ENCODE data around the gene CRHR1.

The CRHR1 gene

DNA sequence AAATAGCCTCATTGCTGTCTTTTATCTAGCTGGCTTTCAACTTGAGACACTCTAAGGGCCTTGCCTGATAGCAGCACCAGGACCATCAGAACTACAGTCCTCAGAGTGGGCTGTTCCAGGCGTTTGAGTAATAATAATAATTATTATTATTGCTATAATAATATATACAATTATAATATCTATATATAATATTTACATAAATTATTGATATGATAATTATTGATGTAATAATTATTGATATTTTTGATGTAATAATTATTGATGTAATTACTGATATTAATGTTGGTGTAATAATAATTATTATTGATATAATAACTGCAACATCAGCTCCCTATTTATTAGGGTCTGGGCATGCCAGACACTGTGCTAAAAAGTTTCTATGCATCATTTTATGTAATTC, 25.6 kb upstream of the CRHR1 start:
- DNase-seq (ENCODE audit: low read depth in 2 of 2) = no peak

GRCh38 chr17:45759761-45760160, 24.4 kb upstream of the CRHR1 start:
- no peak for DNase-seq (ENCODE audit: low read depth in 2 of 2)

DNA sequence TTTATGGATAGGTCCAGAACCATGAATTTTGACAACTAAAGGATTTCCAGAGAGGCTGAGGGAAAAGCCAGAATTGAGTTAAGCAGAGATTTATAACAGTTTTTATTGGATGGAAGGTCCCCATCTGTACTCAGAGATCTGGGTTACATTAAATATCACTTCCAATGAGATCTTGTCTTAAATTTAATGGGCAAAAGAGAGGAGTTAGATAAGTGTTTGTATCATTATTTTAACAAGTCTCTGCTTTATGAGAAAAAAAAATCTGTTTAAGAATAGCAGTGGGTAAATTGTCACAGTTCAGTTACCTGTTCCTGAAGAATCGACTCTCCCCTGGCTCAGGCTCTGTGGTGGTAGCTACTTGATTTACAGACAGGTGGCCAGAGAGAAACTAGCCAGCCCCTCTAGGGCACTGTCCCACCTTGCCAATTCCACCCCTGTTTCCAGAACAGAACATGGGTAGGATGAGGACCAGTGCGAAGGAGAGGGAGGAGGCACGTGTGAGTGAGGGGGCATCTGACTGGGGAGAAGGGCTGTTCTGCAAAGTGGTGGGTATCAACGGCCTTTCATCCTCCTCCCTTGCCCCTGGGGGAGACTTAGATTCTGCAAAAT, 22.1 kb upstream of the CRHR1 start:
- DNase-seq (ENCODE audit: low read depth in 2 of 2) = no peak

- DNase-seq (ENCODE audit: low read depth in 2 of 2) = no peak
These were observed 20.9 kb upstream of the CRHR1 start for GRCh38 chr17:45763182-45763581.

DNA sequence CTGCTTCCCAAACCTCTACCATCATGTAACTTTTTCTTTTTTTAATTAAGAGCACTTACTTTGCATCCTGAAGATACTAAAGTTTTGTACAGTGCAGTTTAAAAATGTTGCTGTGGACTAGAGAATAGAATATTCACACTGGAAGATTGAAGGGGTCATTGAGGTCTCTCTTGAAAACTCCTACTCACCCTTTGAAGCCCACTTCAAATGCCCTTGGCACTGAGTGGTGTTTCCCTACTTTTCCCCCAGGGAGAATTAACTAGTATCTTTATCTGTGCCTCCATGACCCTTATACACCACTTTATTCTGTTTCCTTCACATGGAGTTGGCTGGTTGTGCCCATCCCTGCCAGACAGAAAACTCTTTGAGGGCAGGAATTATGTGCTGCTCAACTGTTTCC, 19.6 kb upstream of the CRHR1 start:
- DNase-seq (ENCODE audit: low read depth in 2 of 2) = no peak

DNA sequence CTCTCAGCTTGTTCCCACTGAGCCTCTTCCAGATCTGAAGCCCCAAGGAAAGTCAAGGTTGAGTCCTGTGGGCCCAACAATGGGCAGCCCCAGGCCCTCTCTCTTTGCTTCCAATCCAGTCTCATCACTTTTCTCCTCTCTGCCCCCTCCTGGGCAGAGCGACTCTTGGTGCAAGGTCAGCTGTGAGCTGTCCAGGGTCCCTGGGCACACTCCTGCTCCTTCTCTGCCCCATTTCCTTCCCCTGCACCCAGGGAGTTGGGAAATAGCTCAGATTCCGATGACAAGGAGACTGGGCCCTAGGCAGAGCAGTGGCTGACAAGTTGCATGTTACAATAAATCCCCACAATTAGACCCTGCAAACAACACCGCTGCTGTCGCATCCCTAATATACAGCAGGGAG, 16.1 kb upstream of the CRHR1 start:
- no peak for DNase-seq (ENCODE audit: low read depth in 2 of 2)

DNA sequence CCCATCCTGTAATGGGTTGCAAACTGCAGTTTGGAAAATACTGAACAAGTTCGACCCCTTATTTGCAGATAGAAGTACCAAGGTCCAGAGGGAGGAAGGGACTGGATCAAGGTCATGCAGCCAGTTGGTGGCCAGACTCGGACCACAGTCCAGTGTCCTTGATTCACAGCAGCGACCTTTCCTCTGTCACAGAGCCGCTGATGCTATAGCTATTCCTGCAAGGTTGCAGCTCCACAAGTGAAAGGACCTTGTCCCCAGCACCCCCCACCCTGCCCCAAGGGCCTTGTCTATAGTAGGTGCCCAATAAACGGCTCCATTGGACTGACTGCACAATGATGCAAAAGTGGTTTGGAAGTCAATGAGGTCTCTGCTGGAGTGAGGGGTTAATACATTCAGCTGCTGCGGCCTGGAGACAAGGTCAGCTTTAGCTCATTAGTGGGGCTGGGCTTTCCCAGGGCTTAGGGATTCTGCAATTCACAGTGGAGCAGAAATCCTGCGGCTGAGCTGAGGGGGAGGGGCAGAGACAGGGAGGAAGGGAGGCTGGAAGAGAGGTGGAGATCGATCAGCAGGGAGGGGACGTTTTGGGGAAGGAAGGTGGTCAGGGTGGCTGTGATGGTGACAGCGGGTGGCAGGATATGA, 13.4 kb upstream of the CRHR1 start:
- no peak for DNase-seq (ENCODE audit: low read depth in 2 of 2)

DNA sequence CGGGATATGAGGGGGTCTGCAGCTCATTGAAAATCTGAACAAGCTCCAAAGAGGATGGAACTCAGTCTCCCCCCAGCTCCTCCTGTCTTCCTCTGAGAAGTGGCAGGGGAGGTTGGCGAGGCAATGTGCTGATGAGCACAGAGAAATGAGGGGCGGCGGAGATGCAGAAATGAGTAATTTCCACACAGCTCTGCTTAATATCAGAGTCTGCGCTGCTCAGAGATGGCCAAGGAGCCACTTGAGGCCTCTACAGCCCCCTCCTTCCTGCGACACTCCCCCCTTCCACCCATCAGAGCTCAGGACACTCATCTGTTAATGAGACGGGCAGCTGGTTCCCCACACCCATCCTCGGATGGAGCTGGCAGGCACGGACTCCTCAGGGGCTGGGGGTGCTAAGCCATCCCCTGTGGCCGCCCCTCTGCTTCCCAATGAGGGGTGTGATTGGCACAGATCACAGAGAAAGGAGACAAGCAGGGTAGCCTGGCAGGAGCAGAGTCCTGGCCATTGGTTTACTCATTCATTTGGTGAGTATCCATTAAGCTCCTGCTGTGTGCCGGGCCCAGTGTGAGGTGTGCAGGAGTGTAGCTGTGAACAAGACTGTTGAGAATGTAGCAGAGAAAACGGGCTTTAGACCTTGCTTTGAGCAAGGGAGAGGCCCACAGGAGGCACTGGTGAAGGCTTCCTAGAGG, 12.7 kb upstream of the CRHR1 start:
- no peak for DNase-seq (ENCODE audit: low read depth in 2 of 2)

GRCh38 chr17:45775148-45775547, 9.0 kb upstream of the CRHR1 start:
- DNase-seq (ENCODE audit: low read depth in 2 of 2) = no peak

GRCh38 chr17:45775576-45776011, 8.5 kb upstream of the CRHR1 start:
- DNase-seq (ENCODE audit: low read depth in 2 of 2) = no peak

DNA sequence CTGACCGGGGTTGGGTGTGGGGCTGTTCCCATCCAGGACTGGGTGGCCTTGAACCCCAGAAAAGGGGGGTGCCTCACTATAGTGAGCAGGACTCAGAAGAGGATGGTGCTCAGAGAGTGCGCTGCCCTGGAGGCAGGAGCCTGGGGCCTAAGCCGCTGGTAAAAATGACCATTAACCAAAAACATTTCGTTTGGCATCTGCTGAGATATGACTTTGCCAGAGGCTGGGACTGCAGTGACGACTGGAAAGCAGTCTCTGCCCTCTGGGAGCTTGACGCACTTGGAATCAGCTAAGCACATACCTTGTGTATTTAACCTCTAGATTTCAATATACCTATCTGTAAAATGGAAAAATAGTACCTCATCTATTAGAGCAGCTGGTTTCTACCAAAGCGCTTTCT, 7.2 kb upstream of the CRHR1 start:
- DNase-seq (ENCODE audit: low read depth in 2 of 2) = no peak

DNA sequence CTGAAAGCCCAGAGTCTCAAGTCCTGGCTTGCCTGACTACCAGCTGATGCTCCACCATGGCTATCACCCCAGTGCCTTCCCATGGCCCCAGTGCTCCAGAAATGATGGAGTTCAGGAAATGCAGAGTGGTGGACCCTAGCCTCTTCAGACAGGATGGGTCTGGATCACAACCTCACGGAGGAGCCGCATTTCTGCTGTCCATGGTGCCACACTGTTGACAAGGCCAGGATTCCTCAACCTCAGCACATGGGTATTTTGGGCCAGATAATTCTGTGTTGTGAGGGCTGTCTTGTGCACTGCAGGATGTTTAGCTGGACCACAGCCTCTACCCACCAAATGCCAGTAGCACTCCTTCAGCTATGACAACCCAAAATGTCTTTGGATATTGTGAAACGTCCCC, 6.7 kb upstream of the CRHR1 start:
- DNase-seq (ENCODE audit: low read depth in 2 of 2) = no peak

- no peak for DNase-seq (ENCODE audit: low read depth in 2 of 2)
These were observed 3.2 kb upstream of the CRHR1 start for GRCh38 chr17:45780921-45781320.

- DNase-seq (ENCODE audit: low read depth in 2 of 2) = peak; percentile 25 to 34
These were observed 1.1 kb upstream of the CRHR1 start for GRCh38 chr17:45782889-45783592.

- DNase-seq (ENCODE audit: low read depth in 2 of 2) = no peak
These were observed 377 bp upstream of the CRHR1 start for GRCh38 chr17:45783593-45784292.

DNA sequence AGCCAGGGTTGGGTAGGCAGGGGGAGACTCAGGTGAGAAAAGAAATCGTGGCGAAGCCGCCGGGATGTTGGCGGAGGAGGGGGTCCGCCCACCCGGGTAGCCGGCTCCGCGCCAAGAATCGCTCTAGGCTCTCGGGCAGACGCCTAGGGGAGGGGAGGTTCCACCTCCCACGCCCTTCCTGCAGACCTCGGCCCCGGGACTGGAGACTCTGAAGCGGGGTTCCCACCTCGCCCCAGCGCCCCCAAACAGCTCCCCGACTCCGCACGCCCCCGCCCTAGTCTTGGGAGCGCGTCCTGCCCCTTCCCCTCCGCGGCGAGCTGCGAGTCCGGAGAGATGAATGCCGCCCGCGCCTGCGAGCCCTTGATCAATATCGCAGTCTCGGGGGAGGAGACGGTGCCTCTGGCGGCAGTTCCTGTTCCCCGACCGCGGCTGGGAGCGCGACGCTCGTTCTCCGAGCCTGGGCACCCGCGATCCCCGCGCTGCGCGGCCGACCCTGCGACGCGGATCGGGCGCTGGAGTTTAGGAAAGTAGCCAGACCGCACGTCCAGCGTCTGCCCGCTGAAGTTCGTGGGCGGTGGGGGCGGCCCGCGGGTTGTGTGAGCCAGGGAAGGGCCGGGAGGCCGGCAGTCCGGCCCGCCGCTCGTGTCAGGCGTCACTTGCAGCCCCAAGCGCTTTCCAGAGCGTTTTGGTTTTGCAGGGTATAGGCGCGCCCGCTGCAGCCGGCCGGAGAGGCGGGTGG, 790 bp downstream of the CRHR1 start:
- DNase-seq (ENCODE audit: low read depth in 2 of 2) = peak in 1 of 2 donors; percentile 20

DNA sequence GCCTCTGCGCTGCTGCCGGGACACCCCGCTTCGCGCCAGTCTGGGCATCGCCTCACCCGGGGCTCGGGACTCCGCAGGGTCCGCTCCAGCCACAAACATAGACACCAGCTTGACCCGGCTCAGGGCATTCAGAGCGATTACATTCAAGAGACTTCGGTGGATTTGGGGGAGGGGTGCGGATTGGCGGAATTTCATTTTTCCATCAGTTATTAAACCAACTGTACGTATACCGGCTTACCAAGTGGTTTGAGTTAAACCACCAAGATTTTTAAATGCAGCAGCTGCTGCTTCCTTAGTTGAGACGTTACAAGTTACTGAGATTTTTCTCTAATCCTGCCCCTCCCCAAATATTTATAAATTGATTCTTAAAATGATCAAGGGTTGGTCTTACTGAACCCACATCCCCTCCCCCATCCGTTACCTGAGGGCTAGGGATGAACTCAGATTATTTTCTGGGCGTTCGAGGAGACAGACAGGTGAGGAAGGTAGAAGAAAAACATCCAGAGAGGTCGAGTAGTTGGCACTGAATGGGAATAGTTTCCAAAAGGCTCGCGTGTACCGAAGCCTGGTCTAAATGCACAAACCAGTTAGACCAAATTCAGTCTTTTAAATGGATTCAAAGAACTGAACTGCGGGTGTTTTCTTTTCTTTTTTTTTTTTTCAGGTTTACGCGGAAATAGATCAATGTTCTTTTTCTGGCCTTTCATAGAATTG, 1.5 kb downstream of the CRHR1 start:
- no peak for DNase-seq (ENCODE audit: low read depth in 2 of 2)

- no peak for DNase-seq (ENCODE audit: low read depth in 2 of 2)
These were observed 2.2 kb downstream of the CRHR1 start for GRCh38 chr17:45786349-45786748.

GRCh38 chr17:45787044-45787443, 2.9 kb downstream of the CRHR1 start:
- DNase-seq (ENCODE audit: low read depth in 2 of 2) = no peak

GRCh38 chr17:45787656-45788055, 3.5 kb downstream of the CRHR1 start:
- DNase-seq (ENCODE audit: low read depth in 2 of 2) = no peak

- DNase-seq (ENCODE audit: low read depth in 2 of 2) = no peak
These were observed 3.9 kb downstream of the CRHR1 start for GRCh38 chr17:45788057-45788456.
